Right lobe of liver (tissue), 4 donors: ENCODE measurements around the gene GALNTL6.

Experiments
- POLR2A ChIP-seq: fragments of 450-650 bp; IDR thresholded peaks from one replicate; pipeline ENCODE4 v1.6.1; 2017; ENCODE audit warnings: antibody characterized with exemption, mild to moderate bottlenecking
- TF ChIP-seq, protein P1 (sequence below), 4 donors: fragments of 200-600 bp in 3 of 4; fragments of 450-650 bp in 1 of 4; IDR thresholded peaks; one replicate each; pipeline versions ENCODE4 v1.5.1 to v1.8.0; 2016 to 2022; ENCODE audit warnings: antibody characterized with exemption in 4 of 4, mild to moderate bottlenecking in 2 of 4
- donor health status: DM: no; HTN: no; CAD: no.
- donor health status: DM: no; HTN: no; CAD: no.
- donor health status: DM: no; HTN: yes; CAD: no.

DNA sequence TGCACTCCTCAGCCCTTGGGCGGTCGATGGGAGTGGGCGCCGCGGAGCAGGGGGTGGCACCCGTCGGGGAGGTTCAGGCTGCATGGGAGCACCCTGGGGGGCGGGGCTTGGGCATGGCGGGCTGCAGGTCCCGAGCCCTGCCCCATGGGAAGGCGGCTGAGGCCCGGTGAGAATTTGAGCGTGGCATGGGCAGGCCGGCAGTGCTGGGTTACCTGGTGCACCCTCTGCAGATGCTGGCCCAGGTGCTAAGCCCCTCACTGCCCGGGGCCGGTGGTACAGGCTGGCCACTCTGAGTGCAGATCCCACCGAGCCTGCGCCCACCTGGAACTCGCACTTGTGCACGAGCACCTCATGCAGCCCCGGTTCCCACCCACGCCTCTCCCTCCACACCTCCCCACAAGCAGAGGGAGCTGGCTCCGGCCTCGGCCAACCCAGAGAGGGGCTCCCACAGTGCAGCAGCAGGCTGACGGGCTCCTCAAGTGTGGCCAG lies 556.3 kb downstream of the GALNTL6 start:
- no peak for TF ChIP-seq POLR2A
- TF ChIP-seq, protein P1, sequence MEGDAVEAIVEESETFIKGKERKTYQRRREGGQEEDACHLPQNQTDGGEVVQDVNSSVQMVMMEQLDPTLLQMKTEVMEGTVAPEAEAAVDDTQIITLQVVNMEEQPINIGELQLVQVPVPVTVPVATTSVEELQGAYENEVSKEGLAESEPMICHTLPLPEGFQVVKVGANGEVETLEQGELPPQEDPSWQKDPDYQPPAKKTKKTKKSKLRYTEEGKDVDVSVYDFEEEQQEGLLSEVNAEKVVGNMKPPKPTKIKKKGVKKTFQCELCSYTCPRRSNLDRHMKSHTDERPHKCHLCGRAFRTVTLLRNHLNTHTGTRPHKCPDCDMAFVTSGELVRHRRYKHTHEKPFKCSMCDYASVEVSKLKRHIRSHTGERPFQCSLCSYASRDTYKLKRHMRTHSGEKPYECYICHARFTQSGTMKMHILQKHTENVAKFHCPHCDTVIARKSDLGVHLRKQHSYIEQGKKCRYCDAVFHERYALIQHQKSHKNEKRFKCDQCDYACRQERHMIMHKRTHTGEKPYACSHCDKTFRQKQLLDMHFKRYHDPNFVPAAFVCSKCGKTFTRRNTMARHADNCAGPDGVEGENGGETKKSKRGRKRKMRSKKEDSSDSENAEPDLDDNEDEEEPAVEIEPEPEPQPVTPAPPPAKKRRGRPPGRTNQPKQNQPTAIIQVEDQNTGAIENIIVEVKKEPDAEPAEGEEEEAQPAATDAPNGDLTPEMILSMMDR (IDR thresholded peaks at IDR 0.05) = no peak
